Heart right ventricle (tissue), 16 donors: Measurements from ENCODE around the gene OR4D11. TPM values are rescaled to one million over a fixed set of nuclear protein-coding genes. Genes with fewer than 3 reads are reported as not detected.
"Not testable (repeated sequence)": the region's sequence is repeated elsewhere in the genome, so short reads cannot be mapped to it uniquely, and the experiment has no call there.

Experiments
- ATAC-seq, 8 donors: fragments of 200-7000 bp; cut with Tn5 transposase; one replicate each; pipeline ENCODE4 v1.9.1; 2020; ENCODE audit warnings: mild to moderate bottlenecking in 8 of 8, moderate library complexity in 8 of 8, moderate number of reproducible peaks in 1 of 8
- DNase-seq, 2 donors: peaks; one replicate each; pipeline ENCODE4 v3.0.0-alpha.2; 2020
- H3K27ac ChIP-seq, 10 donors: fragments of 200-600 bp; sonication (generic) in 2 of 10; one replicate each; pipeline versions ENCODE4 v1.5.0 to v1.8.0; 2020 to 2022; ENCODE audit warnings: mild to moderate bottlenecking in 3 of 10
- H3K27me3 ChIP-seq, 7 donors: fragments of 200-600 bp; one replicate each; pipeline ENCODE4 v1.8.0; 2021 to 2022; ENCODE audit warnings: mild to moderate bottlenecking in 2 of 7
- H3K36me3 ChIP-seq, 9 donors: fragments of 200-600 bp; sonication (generic) in 1 of 9; one replicate each; pipeline versions ENCODE4 v1.5.0 to v1.8.0; 2020 to 2022; ENCODE audit warnings: mild to moderate bottlenecking in 2 of 9
- H3K4me1 ChIP-seq, 9 donors: fragments of 200-600 bp; sonication (generic) in 1 of 9; one replicate each; pipeline versions ENCODE4 v1.5.0 to v1.8.0; 2020 to 2022; ENCODE audit warnings: mild to moderate bottlenecking in 4 of 9
- H3K4me3 ChIP-seq, 10 donors: fragments of 200-600 bp; sonication (generic) in 2 of 10; one replicate each; pipeline versions ENCODE4 v1.5.0 to v1.8.0; 2020 to 2022; ENCODE audit warnings: mild to moderate bottlenecking in 7 of 10, moderate library complexity in 2 of 10
- H3K9me3 ChIP-seq, 11 donors: fragments of 200-600 bp in 10 of 11; sonication (generic) in 2 of 11; one replicate each; pipeline versions ENCODE4 v1.5.0 to v1.8.0; 2013 to 2022; ENCODE audit warnings: mild to moderate bottlenecking in 2 of 11, control low read depth in 1 of 11, moderate library complexity in 1 of 11
- CTCF ChIP-seq, 9 donors: fragments of 200-600 bp; sonication (generic) in 2 of 9; IDR thresholded peaks; one replicate each; pipeline versions ENCODE4 v1.5.0 to v1.8.0; 2021 to 2022; ENCODE audit warnings: antibody characterized with exemption in 9 of 9, mild to moderate bottlenecking in 5 of 9, moderate library complexity in 1 of 9
- WGBS, 2 donors: extraction: QIAGEN DNeasy Blood & Tissue Kit; methylation state at CpG; one replicate each; pipeline ENCODE4 v1.1.7; 2013; ENCODE audit warnings: inconsistent platforms in 1 of 2; 5-methylcytosine and 5-hydroxymethylcytosine counted together
- intact Hi-C, 10 donors: fragments of 100-400 bp; cut with DNase I; formaldehyde crosslinking; loops; one replicate each; pipeline versions ENCODE4 v1.11.1 to v1.14.2; 2022
- polyA plus RNA-seq, 2 donors: library from polyadenylated mRNA; stranded (reverse); fragments of 200-250 nt; gene quantifications; one replicate each; pipeline ENCODE4 v1.2.3, GENCODE V29; 2013
- total RNA-seq, 10 donors: library from RNA; stranded (reverse); fragmentation: NEBNext Ultra II Directional in 3 of 10; extraction: Animal tissue kit (Norgen Biotek cat#: 25700) in 3 of 10; gene quantifications; one replicate each; pipeline versions ENCODE4 v1.2.1 to v1.2.4, GENCODE V29; 2021 to 2023
- donor health status: Arrhythmogenic right ventricular cardiomyopathy.
- donor health status: ischemic (EF 13 %, LVEDD 7.1; RV severe dilation, severe dysfunction).
- donor health status: healthy with polysubstance abuse.
- donor health status: DM: no; HTN: yes; CAD: no.
- donor health status: DM: no; HTN: no; CAD: no.
- donor health status: ischemic (EF 25% LVEDD 6.9; RV normal size, moderate dysfunction).
- donor health status: ischemic (EF 25% LVEDD 5.7; RV mildly dilated, moderate dysfunction).
- donor health status: healthy.
- donor health status: DM: yes; HTN: yes; CAD: no.
- donor health status: Ischemic cardiomyopathy.
- donor health status: ischemic (EF 35%, LVEDD 5.7; RV mildly dilated, moderate dysfunction).
- donor health status: nonischemic (EF 11% LVEDD 7.7; RV severe dilation, severe dysfunction).
- donor health status: DM: yes; HTN: yes; CAD: no.
- donor health status: PGD.
- donor health status: ischemic (EF 29% LVEDD 5.4; RV normal size, mild dysfunction).
- donor health status: nonischemic (EF 23%, LVEDD 6.1; RV moderate dilation, normal function).

The OR4D11 gene
- total and polyA plus RNA-seq, 12 donors: not detected

- Histone ChIP-seq H3K4me3 (no peak overlapping the region), H3K36me3 (no peaks in the 10 kb centered on the region), H3K4me1 (no peaks in the 10 kb centered on the region), H3K27ac (no peak overlapping the region), H3K27me3 (peaks cover 0 to 5% (median 0%) of the 10 kb centered on the region in 7 donors), H3K9me3 (no peaks in the 10 kb centered on the region)
- no peak for TF ChIP-seq CTCF (IDR thresholded peaks at IDR 0.05)
- 51 to 53% methylated on average over 7 of the region's 7 CpGs for WGBS, 2 donors
- DNase-seq (no peak), ATAC-seq (no peak)
- intact Hi-C loops: no loop called here
These were observed 25.3 kb downstream of the OR4D11 start for GRCh38 chr11:59528711-59529110.

GRCh38 chr11:59532620-59533019, 29.2 kb downstream of the OR4D11 start:
- intact Hi-C loops: loop anchor here in 5 of 10 donors (10.0 kb wide), 2 partner anchors 152 to 272 kb away; no protein-coding TSS in a partner anchor
- no peak overlapping the region for H3K27ac ChIP-seq
- H3K27me3 ChIP-seq: no peaks in the 10 kb centered on the region
- no peaks in the 10 kb centered on the region for H3K36me3 ChIP-seq
- H3K4me1 ChIP-seq: peaks cover 0 to 9% (median 6%) of the 10 kb centered on the region in 9 donors
- no peak for TF ChIP-seq CTCF (IDR thresholded peaks at IDR 0.05)
- H3K4me3 ChIP-seq: no peak overlapping the region
- WGBS, 2 donors: 73 to 77% methylated on average over 2 of the region's 2 CpGs
- ATAC-seq: no peak
- DNase-seq: no peak
- no peaks in the 10 kb centered on the region for H3K9me3 ChIP-seq

- no peak for TF ChIP-seq CTCF (IDR thresholded peaks at IDR 0.05)
- Histone ChIP-seq H3K27ac (no peak overlapping the region), H3K36me3 (no peaks in the 10 kb centered on the region), H3K9me3 (no peaks in the 10 kb centered on the region), H3K27me3 (no peaks in the 10 kb centered on the region), H3K4me3 (no peak overlapping the region), H3K4me1 (peaks cover 0 to 13% (median 7%) of the 10 kb centered on the region in 9 donors)
- intact Hi-C loops: loop anchor here in 8 of 10 donors (5.0 to 10.0 kb wide), 6 partner anchors 133 to 270 kb away; partner anchors contain the start of gene PATL1 (in 1 of the 8)
- WGBS, 2 donors: 96 to 100% methylated on average over 1 of the region's 1 CpG
- no peak for DNase-seq
- no peak for ATAC-seq
These were observed 31.3 kb downstream of the OR4D11 start for GRCh38 chr11:59534676-59535075.

- Histone ChIP-seq H3K4me1 (peaks cover 0 to 8% (median 0%) of the 10 kb centered on the region in 9 donors), H3K36me3 (no peaks in the 10 kb centered on the region), H3K4me3 (no peak overlapping the region), H3K9me3 (no peaks in the 10 kb centered on the region), H3K27me3 (no peaks in the 10 kb centered on the region), H3K27ac (no peak overlapping the region)
- no peak for DNase-seq
- ATAC-seq: no peak
- WGBS, 2 donors: 62 to 72% methylated on average over 3 of the region's 3 CpGs
- no peak for TF ChIP-seq CTCF (IDR thresholded peaks at IDR 0.05)
- intact Hi-C loops: loop anchor here in 2 of 10 donors (10.0 kb wide), 2 partner anchors 133 to 263 kb away; no protein-coding TSS in a partner anchor
These were observed 38.9 kb downstream of the OR4D11 start for GRCh38 chr11:59542142-59542810.

GRCh38 chr11:59543713-59544112, 40.3 kb downstream of the OR4D11 start:
- not testable (repeated sequence) for ATAC-seq, H3K9me3 ChIP-seq, H3K27me3 ChIP-seq, H3K27ac ChIP-seq, DNase-seq, H3K36me3 ChIP-seq, H3K4me3 ChIP-seq
- WGBS, 2 donors: 85 to 90% methylated on average over 3 of the region's 3 CpGs
- intact Hi-C loops: loop anchor here in 2 of 10 donors (10.0 kb wide), 2 partner anchors 131 to 261 kb away; no protein-coding TSS in a partner anchor
- H3K4me1 ChIP-seq: peaks cover 0 to 12% (median 6%) of the 10 kb centered on the region in 9 donors
